HCT116 (cell line): ENCODE measurements around the gene LRBA. TPM values are rescaled to one million over a fixed set of nuclear protein-coding genes. Genes with fewer than 3 reads are reported as not detected.

Experiments
- ATAC-seq: fragments of 200-7000 bp; cut with Tn5 transposase; 2 replicates; pipeline ENCODE4 v1.9.1; 2020; ENCODE audit warnings: mild to moderate bottlenecking, moderate library complexity
- BruUV-seq: library from RNA; stranded (reverse); fragments of 400-500 nt; replicated peaks from 2 replicates; lab custom pipeline; 2021; lab: Mats Ljungman, UMichigan
- CTCF ChIA-PET: fragments of 300-600 bp; sonication (Branson Sonifier 250); formaldehyde crosslinking; loops from one replicate; lab custom pipeline; 2021; ENCODE audit warnings: antibody characterized with exemption; lab: Charles Lee
- POLR2A ChIA-PET: fragments of 300-600, 350-600 bp; sonication (Branson Sonifier 250); formaldehyde crosslinking; loops from one replicate; lab custom pipeline; 2021; ENCODE audit warnings: antibody characterized with exemption; lab: Charles Lee
- RAD21 ChIA-PET, 2 experiments: fragments of 300-600 bp; sonication (Branson Sonifier 250); formaldehyde crosslinking; loops; one replicate each; lab custom pipeline; 2023; ENCODE audit warnings: low total read pairs in 2 of 2; ENCODE audit not compliant: uncharacterized antibody in 2 of 2, unreplicated experiment in 2 of 2, low non-redundant PET in 1 of 2; lab: Charles Lee
- DNase-seq: peaks from one replicate; pipeline ENCODE4 v3.0.0-alpha.2; 2010; ENCODE audit warnings: low read depth, low spot score
- H2AFZ ChIP-seq: fragments of 200-600 bp; shearing (Covaris generic), sonication (generic); 2 replicates; pipeline ENCODE4 v1.6.1; 2017; ENCODE audit warnings: low read depth, mixed run types, mixed read lengths, antibody characterized with exemption, low read length; ENCODE audit not compliant: poor library complexity, severe bottlenecking
- H3K27ac ChIP-seq: 2 replicates; pipeline ENCODE4 v1.5.1; 2012; ENCODE audit warnings: low read depth, low read length
- H3K27me3 ChIP-seq: fragments of 200-600 bp; sonication (generic); 2 replicates; pipeline ENCODE4 v1.6.1; 2016; ENCODE audit warnings: mixed run types, low read length, mixed read lengths; ENCODE audit not compliant: insufficient read depth
- H3K36me3 ChIP-seq, 2 experiments: fragments of 200-500 bp in 1 of 2; fragments of 200-600 bp in 1 of 2; sonication (Bioruptor generic) in 1 of 2; sonication (generic) in 1 of 2; 2 replicates each; pipeline versions ENCODE4 v1.5.1 to v1.6.1; 2014 to 2016; ENCODE audit warnings: low read length in 2 of 2, inconsistent platforms in 1 of 2, mixed read lengths in 1 of 2, mixed run types in 1 of 2; ENCODE audit not compliant: insufficient read depth in 2 of 2, control insufficient read depth in 1 of 2
- H3K4me1 ChIP-seq, 2 experiments: fragments of 200-600 bp in 1 of 2; sonication (generic) in 1 of 2; 2 replicates each; pipeline versions ENCODE4 v1.5.1 to v1.6.1; 2012 to 2017; ENCODE audit warnings: low read length in 2 of 2, inconsistent platforms in 1 of 2, mild to moderate bottlenecking in 1 of 2, mixed read lengths in 1 of 2, mixed run types in 1 of 2, moderate library complexity in 1 of 2; ENCODE audit not compliant: insufficient read depth in 2 of 2, control insufficient read depth in 1 of 2
- H3K4me2 ChIP-seq: fragments of 200-600 bp; sonication (generic); 2 replicates; pipeline ENCODE4 v1.6.1; 2017; ENCODE audit warnings: mixed run types, low read length, mixed read lengths
- H3K4me3 ChIP-seq, 2 experiments: fragments of 200-600 bp in 1 of 2; sonication (generic) in 1 of 2; replicated peaks in 1 of 2; 2 replicates each; pipeline ENCODE4 v1.5.1; 2011 to 2016; ENCODE audit warnings: low read length in 2 of 2, control low read depth in 1 of 2, low read depth in 1 of 2, mild to moderate bottlenecking in 1 of 2, mixed read lengths in 1 of 2, mixed run types in 1 of 2
- H3K79me2 ChIP-seq: fragments of 200-600 bp; sonication (generic); 2 replicates; pipeline ENCODE4 v1.6.1; 2017; ENCODE audit warnings: mild to moderate bottlenecking, mixed run types, low read length, moderate library complexity, mixed read lengths; ENCODE audit not compliant: insufficient read depth
- H3K9ac ChIP-seq: fragments of 200-600 bp; sonication (generic); 2 replicates; pipeline ENCODE4 v1.6.1; 2016; ENCODE audit warnings: low read length, mixed read lengths
- H3K9me2 ChIP-seq: fragments of 200-600 bp; sonication (generic), shearing (Covaris generic); 2 replicates; pipeline ENCODE4 v1.6.1; 2017; ENCODE audit warnings: mixed run types, mild to moderate bottlenecking, moderate library complexity; ENCODE audit not compliant: insufficient read depth
- H3K9me3 ChIP-seq, 2 experiments: fragments of 200-500 bp in 1 of 2; fragments of 200-600 bp in 1 of 2; sonication (Bioruptor generic) in 1 of 2; sonication (generic) in 1 of 2; 2 replicates each; pipeline ENCODE4 v1.6.1; 2014 to 2017; ENCODE audit warnings: low read length in 2 of 2, mixed read lengths in 2 of 2, inconsistent platforms in 1 of 2, low read depth in 1 of 2, mild to moderate bottlenecking in 1 of 2, mixed run types in 1 of 2, moderate library complexity in 1 of 2; ENCODE audit not compliant: control insufficient read depth in 1 of 2, insufficient read depth in 1 of 2
- H4K20me1 ChIP-seq: fragments of 200-600 bp; sonication (generic), shearing (Covaris generic); 2 replicates; pipeline ENCODE4 v1.6.1; 2017; ENCODE audit warnings: mixed run types, mild to moderate bottlenecking, moderate library complexity; ENCODE audit not compliant: insufficient read depth
- ATF3 ChIP-seq: IDR thresholded peaks from 2 replicates; pipeline ENCODE4 v1.6.1; 2012
- CTCF ChIP-seq, 3 experiments: fragments of 200-600 bp in 1 of 3; sonication (generic) in 1 of 3; IDR thresholded peaks in 2 of 3; conservative IDR thresholded peaks in 1 of 3; 2 replicates each; pipeline ENCODE4 v1.5.1; 2012 to 2017; ENCODE audit warnings: low read depth in 2 of 3, low read length in 2 of 3, antibody characterized with exemption in 1 of 3, borderline replicate concordance in 1 of 3, control low read depth in 1 of 3, mild to moderate bottlenecking in 1 of 3, mixed read lengths in 1 of 3, mixed run types in 1 of 3, moderate library complexity in 1 of 3; ENCODE audit not compliant: insufficient read depth in 1 of 3
- EGR1 ChIP-seq: IDR thresholded peaks from 2 replicates; pipeline ENCODE4 v1.6.1; 2012; ENCODE audit warnings: low read depth
- FOSL1 ChIP-seq: IDR thresholded peaks from 2 replicates; pipeline ENCODE4 v1.6.1; 2012; ENCODE audit warnings: low read depth
- POLR2A ChIP-seq: IDR thresholded peaks from 2 replicates; pipeline ENCODE4 v1.7.0; 2011; ENCODE audit warnings: borderline replicate concordance; ENCODE audit not compliant: insufficient read depth, insufficient read length; ENCODE audit errors: extremely low read depth
- SIN3A ChIP-seq: IDR thresholded peaks from 2 replicates; pipeline ENCODE4 v1.6.1; 2012; ENCODE audit warnings: low read depth
- SRF ChIP-seq: IDR thresholded peaks from 2 replicates; pipeline ENCODE4 v1.6.1; 2012; ENCODE audit warnings: low read depth
- ZBTB33 ChIP-seq: IDR thresholded peaks from 2 replicates; pipeline ENCODE4 v1.6.1; 2011; ENCODE audit warnings: mild to moderate bottlenecking, low read length, moderate library complexity; ENCODE audit not compliant: insufficient replicate concordance; ENCODE audit errors: extremely low read depth
- ZFX ChIP-seq: fragments of 450-650 bp; IDR thresholded peaks from 2 replicates; pipeline ENCODE4 v1.6.1; 2017
- intact Hi-C: fragments of 100-400 bp; cut with micrococcal nuclease; formaldehyde crosslinking; loops from 2 replicates; pipeline ENCODE4 v1.10.0; 2022
- total RNA-seq: library from RNA; stranded (reverse); gene quantifications from one replicate; pipeline ENCODE4 v1.2.1, GENCODE V29; 2021; ENCODE audit not compliant: unreplicated experiment

LRBA gene
- total RNA-seq, 1 experiment from 2014 or later: 79.8 TPM

GRCh38 chr4:150289198-150289597 lies 725.9 kb downstream of the LRBA start (continued):
- TF ChIP-seq ATF3 (no peak), POLR2A (no peak), ZFX (no peak), ZBTB33 (no peak), CTCF (IDR thresholded peaks at IDR 0.05 in 2 of 3, conservative IDR thresholded peaks at IDR 0.05 in 1 of 3; ENCODE audit: borderline replicate concordance in 1 of 3, insufficient read depth in 1 of 3, low read depth in 2 of 3, low read length in 2 of 3) (no peak), EGR1 (no peak), SIN3A (no peak), SRF (no peak)

- Histone ChIP-seq H3K36me3 (no peaks in the 10 kb centered on the region), H3K9me2 (no peaks in the 10 kb centered on the region), H3K4me2 (no peak overlapping the region), H3K27me3 (no peaks in the 10 kb centered on the region), H2AFZ (no peak overlapping the region), H3K4me1 (no peaks in the 10 kb centered on the region), H3K9ac (no peak overlapping the region), H3K9me3 (no peaks in the 10 kb centered on the region), H4K20me1 (no peaks in the 10 kb centered on the region), H3K79me2 (no peaks in the 10 kb centered on the region), H3K4me3 (no peak overlapping the region), H3K27ac (no peak overlapping the region)
- BruUV-seq: no TSS peak
- intact Hi-C loops: no loop called here
- DNase-seq (no peak), ATAC-seq (no peak)
- ChIA-PET CTCF (no interaction called here), POLR2A (no interaction called here), RAD21 (no interaction called here)
- TF ChIP-seq FOSL1: no peak
These were observed 728.4 kb downstream of the LRBA start for GRCh38 chr4:150286656-150287055.
